GM12878 (cell line): ENCODE measurements around the gene ZMYND15. TPM values are rescaled to one million over a fixed set of nuclear protein-coding genes. Genes with fewer than 3 reads are reported as not detected.

Experiments used
- ATAC-seq: fragments of 200-7000 bp; cut with Tn5 transposase; 3 replicates; pipeline ENCODE4 v1.9.1; 2020; ENCODE audit warnings: mild to moderate bottlenecking, moderate library complexity
- BruUV-seq: library from RNA; stranded (reverse); fragments of 400-500 nt; replicated peaks from 2 replicates; lab custom pipeline; 2021; lab: Mats Ljungman, UMichigan
- CTCF ChIA-PET: fragments of 300-600 bp; sonication (Branson Sonifier 250); formaldehyde crosslinking; extraction: SDS; loops from one replicate; lab custom pipeline; 2021; ENCODE audit warnings: inconsistent platforms; lab: Yijun Ruan, JAX
- POLR2A ChIA-PET: fragments of 350-600 bp; formaldehyde crosslinking; extraction: SDS; loops from one replicate; lab custom pipeline; 2021; ENCODE audit warnings: inconsistent platforms; lab: Charles Lee
- RAD21 ChIA-PET: fragments of 300-600 bp; sonication (Branson Sonifier 250); formaldehyde crosslinking; loops from one replicate; lab custom pipeline; 2023; ENCODE audit warnings: antibody characterized with exemption; ENCODE audit not compliant: unreplicated experiment; lab: Charles Lee
- SMC1A ChIA-PET: fragments of 300-600 bp; sonication (Branson Sonifier 250); formaldehyde crosslinking; loops from one replicate; lab custom pipeline; 2023; ENCODE audit not compliant: unreplicated experiment, uncharacterized antibody; lab: Charles Lee
- DNase-seq: peaks from one replicate; pipeline ENCODE4 v3.0.0-alpha.2; 2011; ENCODE audit warnings: low read depth, low spot score
- FAIRE-seq: peaks from 3 replicates; lab custom pipeline; 2011; peaks lifted over from hg19 to GRCh38; lab: Jason Lieb, UNC
- H2AFZ ChIP-seq: 2 replicates; pipeline ENCODE4 v1.6.0; 2011; ENCODE audit warnings: low read depth, low read length, control low read depth; ENCODE audit not compliant: control insufficient read depth
- H3K27ac ChIP-seq: 2 replicates; pipeline ENCODE4 v1.5.1; 2011; ENCODE audit warnings: control low read depth; ENCODE audit not compliant: control insufficient read depth, insufficient read depth
- H3K27me3 ChIP-seq, 2 experiments: replicated peaks in 1 of 2; 2 replicates each; pipeline versions ENCODE4 v1.6.0 to v1.6.1; 2011; ENCODE audit warnings: low read length in 1 of 2; ENCODE audit not compliant: control insufficient read depth in 2 of 2, insufficient read depth in 2 of 2
- H3K36me3 ChIP-seq, 2 experiments: 2 replicates each; pipeline ENCODE4 v1.5.1; 2011; ENCODE audit warnings: low read length in 1 of 2; ENCODE audit not compliant: control insufficient read depth in 2 of 2, insufficient read depth in 2 of 2
- H3K4me1 ChIP-seq: 2 replicates; pipeline ENCODE4 v1.6.1; 2011; ENCODE audit warnings: mild to moderate bottlenecking, low read length, moderate library complexity, mixed read lengths; ENCODE audit not compliant: control insufficient read depth, insufficient read depth
- H3K4me2 ChIP-seq: 2 replicates; pipeline ENCODE4 v1.6.0; 2011; ENCODE audit warnings: control low read depth; ENCODE audit not compliant: control insufficient read depth, insufficient read depth
- H3K4me3 ChIP-seq: fragments of 200-600 bp; sonication (generic); 2 replicates; pipeline ENCODE4 v1.5.1; 2016
- H3K79me2 ChIP-seq: 2 replicates; pipeline ENCODE4 v1.6.0; 2011; ENCODE audit warnings: low read length; ENCODE audit not compliant: control insufficient read depth, insufficient read depth
- H3K9ac ChIP-seq: 2 replicates; pipeline ENCODE4 v1.8.0; 2011; ENCODE audit warnings: low read length, control low read depth, mixed read lengths; ENCODE audit not compliant: control insufficient read depth, insufficient read depth
- H3K9me3 ChIP-seq: replicated peaks from 3 replicates; pipeline ENCODE4 v1.5.1; 2011; ENCODE audit warnings: mild to moderate bottlenecking, low read length; ENCODE audit not compliant: control insufficient read depth, insufficient read depth
- H4K20me1 ChIP-seq: 2 replicates; pipeline ENCODE4 v1.6.0; 2011; ENCODE audit not compliant: control insufficient read depth, insufficient read depth
- BACH1 ChIP-seq: fragments of 450-650 bp; IDR thresholded peaks from 2 replicates; pipeline ENCODE4 v1.6.1; 2017; ENCODE audit warnings: mild to moderate bottlenecking, borderline replicate concordance
- CBFB ChIP-seq: IDR thresholded peaks from 2 replicates; pipeline ENCODE4 v1.6.1; 2016; ENCODE audit warnings: antibody characterized with exemption, low read depth
- CTCF ChIP-seq, 3 experiments: IDR thresholded peaks in 2 of 3; conservative IDR thresholded peaks in 1 of 3; 2 replicates each; pipeline ENCODE4 v1.5.1; 2011; ENCODE audit warnings: low read depth in 3 of 3, low read length in 3 of 3, mild to moderate bottlenecking in 3 of 3, control low read depth in 2 of 3, moderate library complexity in 2 of 3, inconsistent platforms in 1 of 3, mixed read lengths in 1 of 3; ENCODE audit not compliant: control insufficient read depth in 2 of 3, insufficient read depth in 1 of 3; ENCODE audit errors: extremely low read depth in 1 of 3
- FOXK2 ChIP-seq: fragments of 450-650 bp; IDR thresholded peaks from 2 replicates; pipeline ENCODE4 v1.6.1; 2017; ENCODE audit warnings: mild to moderate bottlenecking, moderate library complexity
- KLF5 ChIP-seq: fragments of 450-650 bp; IDR thresholded peaks from 2 replicates; pipeline ENCODE4 v1.6.1; 2014; ENCODE audit warnings: mild to moderate bottlenecking; ENCODE audit not compliant: partially characterized antibody
- MAX ChIP-seq: IDR thresholded peaks from 2 replicates; pipeline ENCODE4 v1.6.1; 2012; ENCODE audit warnings: low read depth, low read length, improper control_type of control experiment
- PML ChIP-seq: IDR thresholded peaks from 2 replicates; pipeline ENCODE4 v1.6.1; 2012; ENCODE audit warnings: low read length, inconsistent platforms
- POLR2A ChIP-seq: IDR thresholded peaks from 2 replicates; pipeline ENCODE4 v1.6.1; 2011; ENCODE audit warnings: low read depth, mild to moderate bottlenecking, low read length
- RAD51 ChIP-seq: fragments of 450-650 bp; IDR thresholded peaks from 2 replicates; pipeline ENCODE4 v1.6.1; 2016; ENCODE audit warnings: moderate library complexity, mild to moderate bottlenecking, inconsistent platforms
- SPI1 ChIP-seq: IDR thresholded peaks from 2 replicates; pipeline ENCODE4 v1.6.1; 2011; ENCODE audit warnings: low read depth, mild to moderate bottlenecking, low read length, moderate library complexity, borderline replicate concordance; ENCODE audit not compliant: insufficient read depth
- TCF7 ChIP-seq: IDR thresholded peaks from 2 replicates; pipeline ENCODE4 v1.6.1; 2014; ENCODE audit warnings: antibody characterized with exemption, borderline replicate concordance
- ZBTB11 ChIP-seq: fragments of 450-650 bp; formaldehyde crosslinking; IDR thresholded peaks from 2 replicates; pipeline ENCODE4 v1.5.0; 2022; ENCODE audit warnings: mild to moderate bottlenecking, missing genetic modification characterization
- ZNF622 ChIP-seq: fragments of 450-650 bp; IDR thresholded peaks from 2 replicates; pipeline ENCODE4 v1.6.1; 2017; ENCODE audit warnings: mild to moderate bottlenecking, inconsistent platforms
- WGBS: methylation state at CpG from one replicate; pipeline ENCODE4 v1.1.6; 2016; ENCODE audit warnings: low lambda C conversion rate; ENCODE audit not compliant: insufficient replicate concordance, insufficient coverage; ENCODE audit errors: missing lambda C conversion rate; 5-methylcytosine and 5-hydroxymethylcytosine counted together
- in situ Hi-C: fragments of 300-500 bp; cut with MboI; formaldehyde crosslinking; loops from 9 replicates; pipeline ENCODE4 v1.14.3; 2018; ENCODE audit warnings: mixed read lengths
- intact Hi-C: fragments of 100-400 bp; cut with micrococcal nuclease; formaldehyde crosslinking; loops from one replicate; pipeline ENCODE4 v1.14.2; 2022; ENCODE audit not compliant: unreplicated experiment
- polyA plus RNA-seq, 11 experiments: library from polyadenylated mRNA; depleted of rRNA in 4 of 11; unstranded in 6 of 11; stranded (reverse) in 5 of 11; fragments of >200 nt; fragmentation: Nextera tagmentation in 4 of 11; fragmentation: Illumina TruSeq in 1 of 11; extraction: Ambion mirVana in 4 of 11; extraction: Trizol in 1 of 11; gene quantifications; 1 replicate in 1 of 11; 2 replicates in 10 of 11; pipeline versions ENCODE4 v1.2.1 to v1.2.3, GENCODE V29; 2011 to 2016; ENCODE audit warnings: inconsistent platforms in 2 of 11, missing spikeins in 2 of 11, low read depth in 1 of 11
- total RNA-seq, 4 experiments: library from RNA; depleted of rRNA in 3 of 4; stranded (reverse); fragments of >200 nt in 3 of 4; fragmentation: Illumina TruSeq in 1 of 4; extraction: Trizol in 1 of 4; gene quantifications; 2 replicates each; pipeline versions ENCODE4 v1.2.1 to v1.2.3, GENCODE V29; 2013 to 2021
- TF ChIP-seq, protein P1 (sequence below): IDR thresholded peaks from 2 replicates; pipeline ENCODE4 v1.6.1; 2011; ENCODE audit warnings: low read depth, mild to moderate bottlenecking, low read length, moderate library complexity, borderline replicate concordance; ENCODE audit errors: extremely low read depth
- TF ChIP-seq, protein P2 (sequence below): fragments of 450-650 bp; IDR thresholded peaks from 2 replicates; pipeline ENCODE4 v1.6.1; 2017; ENCODE audit warnings: antibody characterized with exemption, mild to moderate bottlenecking, moderate library complexity

The ZMYND15 gene
- total and polyA plus RNA-seq, 10 of the 15 experiments (the other 5 are each of a cell fraction or from before 2014, with no cell fraction given) = 0.03 to 0.17 (median 0.06) TPM; not detected in 4

- no peak for TF ChIP-seq PML
Observed at GRCh38 chr17:4718276-4718675, 21.4 kb upstream of the ZMYND15 start (continued).

- ChIA-PET SMC1A (no interaction called here), RAD21 (no interaction called here), POLR2A (no interaction called here), CTCF (no interaction called here)
- 94% methylated on average over 10 of the region's 10 CpGs for WGBS
- Histone ChIP-seq H3K9me3 (no peaks in the 10 kb centered on the region), H4K20me1 (no peaks in the 10 kb centered on the region), H3K4me1 (peaks cover 13% of the 10 kb centered on the region), H3K4me3 (no peak overlapping the region), H3K27me3 (no peaks in the 10 kb centered on the region), H2AFZ (no peak overlapping the region), H3K27ac (no peak overlapping the region), H3K4me2 (no peak overlapping the region), H3K9ac (no peak overlapping the region), H3K36me3 (peaks cover 8 to 12% of the 10 kb centered on the region in 2 experiments; a peak in 3 of 4 replicates), H3K79me2 (no peaks in the 10 kb centered on the region; the same call in 1 of the 2 replicates)
- intact Hi-C loops = no loop called here
- in situ Hi-C loops = no loop called here
- DNase-seq (no peak), ATAC-seq (no peak), FAIRE-seq (no peak)
- BruUV-seq = no TSS peak
- TF ChIP-seq CTCF (IDR thresholded peaks at IDR 0.05 in 2 of 3, conservative IDR thresholded peaks at IDR 0.05 in 1 of 3; ENCODE audit: control insufficient read depth in 2 of 3, extremely low read depth in 1 of 3, insufficient read depth in 1 of 3, low read depth in 3 of 3, low read length in 3 of 3) (no peak), KLF5 (no peak), TCF7 (no peak), SPI1 (no peak), FOXK2 (no peak), RAD51 (no peak), BACH1 (no peak), POLR2A (no peak), ZBTB11 (CRISPR knock-in tag) (no peak), ZNF622 (no peak), MAX (no peak), CBFB (no peak)
- TF ChIP-seq, protein P1, sequence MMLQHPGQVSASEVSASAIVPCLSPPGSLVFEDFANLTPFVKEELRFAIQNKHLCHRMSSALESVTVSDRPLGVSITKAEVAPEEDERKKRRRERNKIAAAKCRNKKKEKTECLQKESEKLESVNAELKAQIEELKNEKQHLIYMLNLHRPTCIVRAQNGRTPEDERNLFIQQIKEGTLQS = no peak
- TF ChIP-seq, protein P2, sequence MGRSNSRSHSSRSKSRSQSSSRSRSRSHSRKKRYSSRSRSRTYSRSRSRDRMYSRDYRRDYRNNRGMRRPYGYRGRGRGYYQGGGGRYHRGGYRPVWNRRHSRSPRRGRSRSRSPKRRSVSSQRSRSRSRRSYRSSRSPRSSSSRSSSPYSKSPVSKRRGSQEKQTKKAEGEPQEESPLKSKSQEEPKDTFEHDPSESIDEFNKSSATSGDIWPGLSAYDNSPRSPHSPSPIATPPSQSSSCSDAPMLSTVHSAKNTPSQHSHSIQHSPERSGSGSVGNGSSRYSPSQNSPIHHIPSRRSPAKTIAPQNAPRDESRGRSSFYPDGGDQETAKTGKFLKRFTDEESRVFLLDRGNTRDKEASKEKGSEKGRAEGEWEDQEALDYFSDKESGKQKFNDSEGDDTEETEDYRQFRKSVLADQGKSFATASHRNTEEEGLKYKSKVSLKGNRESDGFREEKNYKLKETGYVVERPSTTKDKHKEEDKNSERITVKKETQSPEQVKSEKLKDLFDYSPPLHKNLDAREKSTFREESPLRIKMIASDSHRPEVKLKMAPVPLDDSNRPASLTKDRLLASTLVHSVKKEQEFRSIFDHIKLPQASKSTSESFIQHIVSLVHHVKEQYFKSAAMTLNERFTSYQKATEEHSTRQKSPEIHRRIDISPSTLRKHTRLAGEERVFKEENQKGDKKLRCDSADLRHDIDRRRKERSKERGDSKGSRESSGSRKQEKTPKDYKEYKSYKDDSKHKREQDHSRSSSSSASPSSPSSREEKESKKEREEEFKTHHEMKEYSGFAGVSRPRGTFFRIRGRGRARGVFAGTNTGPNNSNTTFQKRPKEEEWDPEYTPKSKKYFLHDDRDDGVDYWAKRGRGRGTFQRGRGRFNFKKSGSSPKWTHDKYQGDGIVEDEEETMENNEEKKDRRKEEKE = no peak
Observed at GRCh38 chr17:4719146-4719545, 20.5 kb upstream of the ZMYND15 start.
